NK-92 treated with Interleukin-12 subunit alpha and Interleukin-12 subunit beta, amount 100 ng/mL, for 24 hours (cell line): ENCODE data around the gene C3orf22.
A peak's percentile ranks its signal among the peaks of the same experiment; 100 is the strongest.

Source experiments
- DNase-seq: peaks from one replicate; lab custom pipeline; 2025; lab: John Stamatoyannopoulos, UW

Gene C3orf22

DNA sequence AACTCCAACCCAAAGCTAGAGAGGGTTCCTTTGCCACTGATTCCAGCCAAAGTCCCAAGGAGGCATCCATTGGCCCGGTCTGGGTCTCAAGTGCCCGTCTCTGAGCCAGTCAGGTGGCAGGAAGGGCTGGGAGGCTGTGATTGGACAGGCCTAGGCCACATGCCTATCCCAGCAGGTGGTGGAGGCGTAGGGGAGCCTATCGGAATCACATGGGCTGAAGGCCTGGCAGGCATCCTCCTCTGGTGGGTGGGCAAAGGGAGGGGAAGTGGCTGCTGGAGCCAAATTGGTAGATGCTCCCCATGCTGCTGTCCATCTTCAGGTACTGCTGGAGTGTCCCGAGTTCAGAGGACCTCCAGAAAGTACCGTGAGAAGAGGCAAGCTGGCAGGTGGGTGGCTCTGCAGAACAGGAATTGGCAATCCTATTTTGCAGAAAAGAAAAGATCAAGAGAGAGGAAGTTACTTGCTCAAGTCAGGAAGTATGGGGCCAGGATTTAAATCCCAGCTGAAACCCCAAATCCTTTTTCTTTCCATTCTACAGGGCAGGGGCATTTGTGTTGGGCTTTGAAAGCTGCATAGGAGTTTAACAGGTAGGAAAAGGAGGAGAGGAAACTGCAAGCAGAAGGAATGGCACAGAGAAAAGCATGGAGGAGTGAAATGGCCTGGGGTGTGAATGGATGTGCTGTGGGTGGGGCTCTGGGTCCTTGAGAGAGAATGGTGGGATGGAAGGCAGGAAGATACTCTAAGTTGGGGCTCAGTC is 31.1 kb downstream of the C3orf22 start:
- no peak for DNase-seq

DNA sequence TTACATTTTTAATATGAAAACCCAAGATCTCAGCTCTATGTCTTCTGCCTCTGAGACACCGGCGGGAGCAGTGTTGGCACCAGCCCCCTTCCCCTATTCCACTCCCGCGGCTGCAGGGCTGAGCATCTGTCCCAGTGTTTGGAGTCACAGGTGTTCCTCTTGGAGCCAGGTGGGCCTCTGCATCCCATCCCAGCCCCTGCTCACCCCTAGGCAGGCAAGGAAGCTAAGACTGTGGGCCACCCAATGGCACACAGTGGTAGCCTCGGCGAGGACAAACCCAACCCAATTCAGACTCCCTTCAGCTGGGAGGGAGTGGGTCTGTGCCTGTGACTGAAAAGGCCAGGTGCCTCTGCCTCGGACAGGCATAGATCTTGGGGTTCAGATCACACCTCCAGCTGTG is 31.7 kb downstream of the C3orf22 start:
- no peak for DNase-seq

DNA sequence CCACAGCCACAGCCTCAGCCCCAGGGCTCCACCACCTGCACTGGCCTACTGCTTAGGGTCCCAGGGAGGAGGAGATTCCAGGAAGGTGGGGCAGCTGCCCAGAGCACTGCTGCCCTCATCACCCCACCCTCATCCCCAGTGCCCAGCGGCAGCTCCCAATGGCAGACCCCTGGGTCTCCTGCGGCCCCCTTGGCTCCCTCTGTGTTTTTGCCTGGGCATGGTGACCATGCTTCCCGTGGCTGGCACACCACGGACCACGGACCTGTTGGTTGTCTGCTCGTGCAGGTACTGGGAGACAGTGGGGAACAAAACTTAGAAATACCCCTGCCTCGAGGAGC is 32.1 kb downstream of the C3orf22 start:
- no peak for DNase-seq

DNA sequence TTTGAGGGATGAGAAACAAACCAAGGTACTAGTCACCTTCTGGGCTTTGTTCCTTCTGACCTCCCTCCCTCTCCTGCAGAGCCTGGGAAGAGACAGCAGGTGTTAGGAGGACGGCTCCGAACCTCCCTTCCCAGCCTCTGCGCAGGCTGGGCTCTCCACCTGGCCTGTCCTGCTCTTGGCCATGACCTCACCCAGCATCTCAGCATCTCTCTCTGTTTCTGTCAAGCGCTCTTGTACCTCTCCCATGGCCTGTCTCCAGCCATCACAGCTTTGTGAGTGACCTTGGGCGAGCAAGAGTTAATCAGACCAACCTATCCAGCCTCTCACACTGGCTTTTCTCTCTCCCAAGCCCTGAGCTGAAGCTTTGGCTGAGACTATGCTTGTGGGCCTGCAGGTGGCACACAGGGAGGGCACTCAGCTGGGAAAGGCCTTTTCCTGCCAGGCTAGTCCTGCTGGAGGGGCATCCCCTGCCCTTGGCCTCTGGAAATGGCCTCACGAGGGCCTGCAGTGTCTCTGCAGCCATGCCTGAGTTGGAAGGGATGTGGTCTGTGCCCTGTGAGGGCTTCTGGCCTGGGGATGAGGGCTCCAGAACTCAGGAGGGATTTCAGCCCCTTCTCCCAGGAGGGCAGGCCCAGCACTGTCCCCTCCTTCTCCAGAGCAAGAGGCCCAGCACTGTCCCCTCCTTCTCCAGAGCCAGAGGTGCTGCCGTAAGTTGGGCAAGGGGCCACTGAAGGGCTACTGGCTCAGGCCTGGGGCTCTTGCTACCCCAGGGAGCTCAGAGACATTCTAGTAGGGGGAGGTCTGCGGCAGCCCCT is 32.7 kb downstream of the C3orf22 start:
- DNase-seq: no peak

DNA sequence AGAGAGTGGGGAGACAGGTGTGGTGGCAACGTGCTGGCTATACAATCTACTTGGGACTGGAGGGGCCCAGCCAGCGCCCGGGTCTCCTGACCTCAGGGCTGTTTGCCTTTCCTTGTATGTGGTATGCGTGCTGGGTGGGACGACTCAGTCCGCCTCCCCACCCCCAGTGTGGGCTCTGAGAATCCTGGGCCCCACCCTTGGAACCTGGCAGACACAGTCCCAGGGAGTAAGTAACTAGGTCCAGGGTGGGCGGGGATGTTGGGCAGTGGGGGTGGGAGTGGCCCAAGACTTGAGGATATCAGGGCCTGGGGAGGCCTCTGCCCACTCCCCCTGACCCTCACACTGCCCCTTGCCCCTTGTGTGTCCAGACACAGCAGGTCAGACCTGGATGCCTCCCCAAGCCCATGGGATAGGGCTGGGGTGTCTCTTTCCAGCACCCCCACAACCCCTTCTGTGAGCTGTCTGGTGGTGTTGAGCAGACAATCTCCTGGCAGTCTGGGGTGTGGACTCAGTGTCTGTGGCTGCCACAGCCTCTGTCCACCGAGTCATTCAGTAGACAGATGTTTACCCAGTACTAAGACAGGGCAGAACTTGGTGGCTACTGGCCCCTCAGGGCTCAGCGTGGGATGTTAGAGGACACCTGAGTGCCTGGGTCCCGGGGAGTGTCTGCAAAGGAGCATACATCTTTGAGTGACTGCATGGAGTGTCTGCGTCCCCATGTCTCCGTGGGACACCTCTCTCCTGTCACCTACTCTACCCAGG is 33.5 kb downstream of the C3orf22 start:
- DNase-seq: no peak

DNA sequence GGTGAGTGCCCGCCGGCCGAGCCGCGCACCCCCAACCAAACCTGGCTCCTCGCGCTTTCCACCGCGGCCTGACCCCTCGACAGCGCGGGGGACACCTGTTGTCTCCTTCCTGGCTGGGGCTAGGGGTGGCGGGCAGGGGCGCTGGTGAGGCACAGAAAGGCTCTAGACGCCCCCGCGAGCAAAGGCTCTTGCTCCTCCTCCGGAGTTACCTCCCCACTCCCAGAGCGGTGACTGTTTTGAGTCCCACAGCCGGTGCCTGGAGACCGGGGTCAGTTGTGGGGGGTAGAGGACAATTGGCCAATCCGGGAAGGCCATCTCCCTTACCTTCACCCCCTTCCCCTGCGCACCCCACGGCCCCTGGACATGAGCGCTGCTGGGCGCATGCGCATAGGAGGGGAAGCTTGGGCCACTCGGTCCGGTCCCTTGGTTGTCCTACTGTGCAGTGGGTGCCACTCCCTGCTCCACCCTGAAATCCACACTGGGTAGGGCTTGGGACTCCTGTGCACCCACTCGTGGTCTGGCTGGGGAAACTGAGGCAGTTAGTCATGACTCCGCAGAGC is 34.2 kb downstream of the C3orf22 start:
- DNase-seq: no peak

DNA sequence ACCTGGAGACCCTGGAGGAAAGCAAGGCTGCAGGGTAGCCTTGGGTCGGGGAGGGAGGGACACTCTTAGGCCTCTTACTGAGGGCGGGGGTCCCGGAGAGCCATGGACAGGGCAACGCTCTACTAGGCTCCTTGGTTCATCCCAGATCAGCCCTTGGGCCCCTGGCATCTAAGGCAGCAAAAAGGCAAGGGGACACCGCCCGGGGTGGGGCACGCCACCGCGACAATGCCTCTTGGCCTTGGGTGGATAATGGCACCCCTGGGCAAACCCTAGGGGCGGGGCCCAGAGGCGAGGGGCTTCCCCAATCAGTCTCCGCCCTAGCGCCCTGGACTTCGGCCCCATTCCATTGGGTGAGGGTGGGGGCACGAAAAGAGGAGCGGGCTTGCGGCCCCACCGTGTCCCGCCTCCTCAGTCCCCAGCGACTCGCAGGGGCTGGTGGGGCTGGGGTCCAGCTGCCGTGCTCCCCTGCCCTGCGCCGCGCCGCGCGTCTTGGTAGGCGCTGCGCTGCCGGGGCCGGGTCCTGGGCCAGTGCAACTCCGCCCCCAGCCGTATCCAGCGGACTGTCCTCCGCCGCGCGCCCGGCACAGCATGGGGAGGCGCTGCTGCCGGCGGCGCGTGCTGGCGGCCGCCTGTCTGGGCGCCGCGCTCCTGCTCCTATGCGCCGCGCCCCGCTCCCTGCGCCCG is 34.8 kb downstream of the C3orf22 start, which contains the start of gene CHST13:
TSS of gene CHST13 (plus strand) at position 411 of the 684 bp plus-strand sequence. CDS start at position 589, 178 bp downstream.
- DNase-seq: no peak

DNA sequence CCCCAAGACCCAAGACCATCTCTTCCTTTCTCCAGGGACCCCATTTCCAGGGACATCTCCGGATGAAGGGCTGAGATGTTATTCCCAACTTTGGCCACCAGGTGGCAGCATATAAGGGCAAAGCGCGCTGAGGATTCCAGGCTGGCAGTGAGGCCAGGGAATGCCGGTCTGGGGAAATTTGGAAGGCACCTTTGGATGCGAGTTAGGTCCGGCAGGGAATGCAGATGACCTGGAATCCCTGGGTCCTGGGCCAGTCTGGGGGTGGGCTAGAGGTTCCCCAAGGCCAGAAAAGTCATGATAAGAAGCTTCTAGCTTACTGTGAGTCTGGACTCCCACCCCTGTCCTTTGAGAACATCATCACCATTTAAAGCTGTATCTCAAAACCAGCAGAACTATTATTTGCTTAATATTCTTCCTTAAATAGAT is 36.4 kb downstream of the C3orf22 start:
- peak; percentile 16 for DNase-seq

DNA sequence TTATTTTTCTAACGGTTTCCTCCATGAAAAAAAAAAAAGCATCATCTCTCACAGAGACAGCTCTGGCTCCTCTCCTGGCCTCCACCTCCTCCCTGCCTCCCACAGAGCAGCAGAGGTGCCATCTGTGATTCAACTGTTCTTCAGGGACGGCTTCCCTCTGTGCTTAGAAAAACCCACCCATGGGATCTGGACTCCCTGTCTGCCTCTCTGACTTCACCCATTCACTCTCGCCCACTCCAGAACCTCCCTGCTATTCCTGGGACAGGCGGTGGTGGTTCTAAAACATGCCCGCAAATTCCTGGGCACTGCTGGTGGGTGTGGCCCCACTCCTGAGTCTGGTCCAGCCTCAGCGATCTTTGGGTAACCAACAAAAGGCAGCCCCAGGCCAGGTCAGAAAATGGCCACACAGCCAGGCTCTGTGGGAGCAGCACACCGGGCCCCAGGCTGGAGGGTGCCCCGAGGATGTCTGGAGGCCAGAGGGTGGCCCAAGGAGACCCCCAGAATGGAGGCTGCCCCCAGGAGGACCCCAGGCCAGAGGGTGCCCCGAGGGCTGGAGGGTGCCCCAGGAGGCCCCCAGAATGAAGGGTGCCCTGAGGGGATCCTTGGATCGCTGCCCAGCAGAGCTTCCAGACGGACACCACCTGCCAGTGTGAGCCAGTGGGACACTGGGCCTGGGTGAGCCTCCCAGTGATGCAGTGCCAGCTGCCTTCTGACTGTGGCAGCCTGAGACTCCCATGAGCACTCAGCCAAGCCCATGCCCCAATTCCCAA is 37.4 kb downstream of the C3orf22 start:
- no peak for DNase-seq

DNA sequence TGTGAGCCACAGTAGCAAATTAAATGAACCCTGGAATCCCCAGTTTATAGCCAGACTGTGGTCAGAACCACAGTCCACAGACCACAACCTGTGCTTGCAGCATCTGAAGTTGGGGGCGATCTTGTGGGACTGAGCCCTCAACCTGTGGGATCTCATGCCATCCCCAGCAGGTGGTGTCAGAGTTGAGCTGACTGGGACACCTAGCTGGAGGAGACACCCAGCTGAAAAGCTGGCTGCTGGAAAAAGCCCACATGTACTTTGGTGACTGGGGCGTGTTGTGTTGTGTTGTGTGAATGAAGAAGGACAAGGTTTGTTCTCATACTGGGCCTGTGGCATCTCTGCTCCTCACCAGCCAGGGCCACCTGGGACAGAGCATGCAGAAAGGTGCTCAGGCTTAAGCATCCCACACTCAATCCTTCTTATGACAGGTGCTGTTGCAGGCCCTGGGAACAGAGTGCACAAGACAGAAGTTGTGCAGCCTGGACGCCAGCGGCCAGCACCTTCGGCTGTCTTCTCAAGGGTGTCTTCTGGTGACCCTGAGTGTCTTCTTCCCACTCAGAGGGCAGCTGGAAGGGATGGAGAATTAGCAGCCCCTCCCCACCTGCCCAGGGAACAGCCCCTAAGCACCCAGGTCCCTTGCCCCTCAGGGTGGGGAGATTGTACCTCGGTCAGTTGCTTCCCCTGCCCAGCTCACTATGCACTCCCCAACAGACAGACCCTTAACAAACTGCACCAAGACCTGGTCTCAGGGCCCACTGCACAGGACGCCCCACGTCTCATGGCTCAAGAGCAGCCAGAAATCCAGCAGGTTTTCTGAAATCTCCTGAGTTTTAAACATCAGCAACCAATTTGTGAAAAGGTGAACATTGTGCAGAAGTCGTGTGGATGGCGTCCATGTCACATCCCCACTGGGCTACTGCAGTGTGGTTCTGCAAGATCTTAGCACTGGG is 39.0 kb downstream of the C3orf22 start:
- DNase-seq: no peak

DNA sequence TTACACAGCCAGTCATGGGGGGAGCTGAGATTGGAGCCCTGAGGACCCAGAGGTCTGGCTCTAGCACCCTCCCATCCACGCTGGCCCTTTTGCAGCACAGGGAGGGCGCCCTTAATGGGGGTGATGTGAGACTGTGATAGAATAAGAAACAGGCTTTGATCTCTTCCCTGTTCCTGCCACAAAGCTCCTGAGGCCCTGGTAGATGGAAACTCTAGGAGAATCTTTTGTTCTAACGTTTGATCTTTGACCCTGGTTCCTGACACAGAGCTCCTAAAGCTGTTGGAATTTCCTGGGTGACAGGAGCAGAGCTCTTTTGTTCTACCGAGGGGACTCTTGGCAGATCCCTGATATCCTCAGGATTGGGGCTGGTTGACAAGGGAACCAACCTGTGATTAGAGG is 40.0 kb downstream of the C3orf22 start:
- no peak for DNase-seq

DNA sequence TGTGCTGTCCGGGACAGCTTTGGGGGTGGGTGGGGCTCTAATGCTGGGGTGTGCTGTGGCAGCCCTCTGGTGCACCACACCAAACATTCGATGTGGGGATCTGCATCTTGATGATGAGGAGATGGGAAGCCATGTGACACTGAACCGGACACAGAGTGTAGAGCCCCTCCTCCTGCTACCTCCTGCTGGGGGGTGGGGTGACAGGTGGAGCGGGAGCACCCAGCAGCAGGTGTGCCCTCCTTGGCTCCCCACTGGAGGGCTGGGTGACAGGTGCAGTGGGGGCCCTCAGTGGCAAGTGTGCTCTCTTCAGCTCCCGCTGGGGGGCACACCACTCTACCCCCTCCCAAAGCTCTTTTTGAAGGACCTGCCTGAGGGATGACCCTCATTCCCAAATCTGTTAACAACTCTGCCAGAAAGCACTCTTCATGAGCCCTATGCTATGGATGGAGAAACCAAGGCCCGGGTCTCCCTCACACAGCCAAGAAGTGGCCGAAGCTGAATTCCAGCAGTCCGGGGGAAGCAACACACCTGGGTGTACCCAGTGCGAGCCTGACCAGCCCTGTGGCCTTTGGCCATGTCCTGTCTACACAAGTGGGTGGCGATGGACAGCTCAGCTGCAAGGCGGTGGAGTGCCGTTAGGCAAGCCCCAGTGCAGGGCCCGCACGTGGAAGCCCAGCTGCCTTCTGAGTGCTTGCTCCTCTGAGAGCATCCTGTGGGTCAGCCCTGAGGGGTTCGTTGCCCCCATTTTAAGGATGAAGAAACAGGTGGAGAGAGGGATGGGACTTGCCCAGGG is 40.5 kb downstream of the C3orf22 start:
- no peak for DNase-seq

DNA sequence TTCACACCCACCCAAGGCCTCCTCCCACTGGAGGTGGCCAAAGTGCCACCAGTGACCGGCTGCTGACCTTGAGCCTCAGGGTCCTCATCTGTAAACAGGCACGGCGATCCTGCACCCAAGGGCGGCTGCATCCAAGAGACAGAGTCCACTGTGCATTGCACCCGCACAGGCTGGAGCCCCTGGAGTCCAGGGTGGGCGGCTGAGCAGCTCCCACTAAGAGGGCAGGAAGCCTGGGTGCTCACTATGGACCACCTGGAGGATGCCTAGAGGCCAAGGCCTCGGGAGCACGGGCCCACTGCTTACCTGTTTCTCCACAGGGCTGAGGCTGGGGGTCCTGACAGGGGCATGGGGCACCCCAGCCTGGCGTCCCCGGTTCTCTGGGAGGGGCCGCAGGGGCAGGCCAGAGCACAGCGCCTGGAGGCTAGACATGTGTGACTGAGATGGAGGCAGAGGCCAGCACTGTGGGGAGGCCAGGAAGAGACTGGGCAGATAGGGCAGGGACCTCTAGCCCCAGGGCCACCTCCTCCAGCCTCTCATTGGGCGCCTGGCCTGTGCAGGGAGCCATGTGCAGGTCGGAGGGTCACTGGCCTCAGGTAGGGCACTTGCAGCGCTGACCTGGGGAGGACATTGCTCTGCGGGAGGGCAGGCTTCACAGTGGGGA is 41.3 kb downstream of the C3orf22 start, which contains the start of gene UROC1:
TSS of gene UROC1 (minus strand) at position 483 of the 661 bp plus-strand sequence. CDS start at position 429, 54 bp downstream.
- DNase-seq: no peak

DNA sequence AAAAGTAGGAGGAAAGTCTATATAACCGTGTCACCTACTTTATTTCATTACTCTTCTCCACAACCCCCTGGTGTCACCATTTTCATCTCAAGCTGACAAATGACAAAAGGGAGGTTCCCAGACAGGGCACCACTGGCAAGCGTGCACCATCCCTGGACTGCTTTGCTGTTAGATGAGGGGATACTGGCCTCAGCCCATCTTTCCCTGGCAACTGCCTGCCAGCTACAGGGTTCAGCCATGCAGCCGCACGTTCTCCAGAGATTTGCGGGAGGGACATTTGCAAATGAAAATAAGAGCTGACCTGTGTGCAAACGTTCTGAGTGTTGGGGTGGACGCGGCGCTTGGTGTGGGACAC is 41.8 kb downstream of the C3orf22 start:
- no peak for DNase-seq

DNA sequence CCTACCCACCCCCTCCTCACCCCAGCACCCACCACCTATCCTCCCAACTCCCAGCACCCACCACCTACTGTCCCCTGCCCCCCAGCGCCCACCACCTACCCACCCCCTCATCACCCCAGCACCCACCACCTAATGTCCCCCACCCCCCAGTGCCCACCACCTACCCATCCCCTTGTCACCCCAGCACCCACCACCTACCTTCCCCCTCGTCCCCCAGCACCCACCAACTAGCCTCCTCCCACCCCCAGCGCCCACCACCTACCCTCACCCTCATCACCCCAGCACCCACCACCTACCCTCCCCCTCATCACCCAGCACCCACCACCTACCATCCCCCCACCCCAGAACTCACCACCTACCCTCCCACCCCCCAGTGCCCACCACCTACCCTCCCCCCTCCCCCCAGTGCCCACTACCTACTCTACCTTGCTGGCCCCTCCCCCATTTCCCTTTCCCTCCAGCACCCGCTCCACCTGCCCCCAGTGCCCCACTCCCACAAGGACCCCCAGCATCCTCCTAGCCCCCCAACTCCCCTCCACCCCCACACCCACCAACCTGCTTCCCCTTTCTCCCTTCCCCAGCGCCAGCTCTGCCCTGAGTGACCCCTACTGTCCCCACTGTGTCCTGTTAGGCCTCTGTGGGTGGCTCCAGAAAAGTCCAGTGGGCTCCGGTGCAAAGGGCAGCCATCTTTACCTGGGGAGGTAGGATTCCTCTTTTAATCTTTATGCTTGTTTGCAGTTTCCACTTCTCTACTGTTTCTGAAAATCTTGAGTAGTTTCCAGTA is 42.4 kb downstream of the C3orf22 start:
- DNase-seq: no peak

DNA sequence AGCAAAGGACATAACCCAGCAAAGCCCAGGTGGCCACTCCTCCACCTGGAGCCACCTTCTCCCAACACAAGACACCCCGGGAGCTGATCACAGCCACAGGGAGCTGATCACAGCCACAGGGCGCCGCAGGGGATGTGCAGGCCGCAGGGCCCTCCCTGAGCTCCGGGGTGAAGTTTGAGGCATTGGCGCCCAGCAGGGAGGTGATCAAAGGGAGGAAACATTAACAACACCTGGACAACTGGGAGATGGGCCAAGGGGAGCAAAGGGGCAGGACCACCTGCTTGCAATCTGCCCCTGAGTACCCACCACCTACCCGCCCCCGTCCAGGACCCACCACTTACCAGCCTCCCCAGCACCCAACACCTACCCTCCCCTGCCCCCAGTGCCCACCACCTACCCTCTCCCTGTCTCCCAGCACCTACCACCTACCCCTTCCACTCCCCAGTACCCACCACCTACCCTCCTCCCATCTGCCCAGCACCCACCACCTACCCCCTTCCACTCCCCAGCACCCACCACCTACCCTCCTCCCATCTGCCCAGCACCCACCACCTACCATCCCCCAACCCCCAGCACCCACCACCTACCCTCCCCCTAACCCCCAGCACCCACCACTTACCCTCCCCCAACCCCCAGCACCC is 43.5 kb downstream of the C3orf22 start:
- no peak for DNase-seq

DNA sequence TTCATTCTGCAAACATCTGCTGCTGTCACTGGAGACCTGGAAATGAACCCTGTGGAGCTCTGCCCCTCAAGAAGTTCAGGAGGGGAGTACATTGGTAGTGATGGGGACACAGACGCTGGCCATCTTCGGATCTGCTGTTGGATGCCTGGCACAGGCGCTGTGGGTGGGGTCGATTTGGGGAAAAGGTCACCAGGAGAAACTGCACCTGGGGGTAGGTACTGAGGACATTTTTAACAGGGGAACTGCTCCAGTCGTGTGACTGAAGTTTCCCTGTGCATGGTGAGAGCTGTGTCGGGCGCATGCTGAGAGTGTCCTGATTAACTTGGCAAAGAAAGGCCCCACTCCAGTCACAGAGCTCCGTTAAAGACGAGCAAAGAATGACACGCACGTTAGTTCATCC is 44.6 kb downstream of the C3orf22 start:
- DNase-seq: no peak
